LoVo (cell line): Measurements from ENCODE around the gene NOPCHAP1.

ENCODE experiments used
- DNase-seq: peaks from one replicate; pipeline ENCODE4 v3.0.0-alpha.2; 2016; ENCODE audit warnings: low spot score

The NOPCHAP1 gene

DNA sequence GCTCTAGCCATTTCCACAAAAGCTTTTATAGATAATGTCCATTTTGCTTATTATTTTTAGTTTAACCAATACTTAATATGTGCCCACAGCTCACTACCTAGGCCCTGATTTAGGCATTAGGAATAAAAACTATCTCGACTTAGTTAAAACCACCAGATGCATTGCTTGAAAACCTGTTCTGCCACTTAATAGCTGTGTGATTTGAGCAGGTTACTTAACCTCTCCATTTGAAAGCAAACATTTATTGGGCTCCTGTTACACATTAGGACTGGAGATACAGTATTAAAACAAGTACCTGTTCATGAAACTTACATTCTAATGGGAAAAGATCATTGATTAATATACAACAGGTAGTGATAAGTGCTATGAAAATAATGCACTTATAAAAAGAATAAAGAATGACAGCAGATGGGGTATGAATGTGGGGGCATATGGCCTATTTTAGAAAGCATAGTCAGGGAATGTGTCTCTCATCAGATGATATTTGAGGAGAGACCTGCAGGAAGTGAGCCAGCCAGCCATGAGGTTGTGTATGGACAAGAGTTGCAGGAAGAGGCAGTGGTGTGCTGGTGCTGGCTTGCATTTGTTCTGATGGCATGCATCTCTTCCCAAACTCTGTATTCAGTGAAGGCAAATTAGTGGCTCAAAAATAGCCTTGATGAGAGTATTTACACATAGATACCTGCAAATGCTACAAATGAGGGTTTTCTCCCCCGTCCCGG lies 34.3 kb downstream of the NOPCHAP1 start:
- no peak for DNase-seq

DNA sequence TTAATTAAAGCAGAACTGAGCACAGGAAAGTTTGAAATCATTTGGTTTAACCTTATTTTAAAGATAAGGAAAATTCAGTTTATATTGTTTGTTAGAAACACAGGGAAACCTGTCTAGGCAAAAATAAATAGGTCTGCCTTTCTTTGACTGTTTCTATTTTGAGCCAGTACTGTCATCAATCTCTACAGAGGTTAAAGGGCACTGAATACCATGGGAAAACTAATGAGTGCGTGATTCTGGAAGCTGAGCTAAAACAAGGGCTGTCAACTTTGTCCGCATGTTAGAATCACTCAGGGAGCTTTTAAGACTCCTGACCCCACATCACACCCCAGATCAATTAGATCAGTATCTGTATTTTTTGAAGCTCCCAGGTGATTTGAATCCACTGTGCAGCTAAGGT lies 38.8 kb downstream of the NOPCHAP1 start:
- DNase-seq = no peak

DNA sequence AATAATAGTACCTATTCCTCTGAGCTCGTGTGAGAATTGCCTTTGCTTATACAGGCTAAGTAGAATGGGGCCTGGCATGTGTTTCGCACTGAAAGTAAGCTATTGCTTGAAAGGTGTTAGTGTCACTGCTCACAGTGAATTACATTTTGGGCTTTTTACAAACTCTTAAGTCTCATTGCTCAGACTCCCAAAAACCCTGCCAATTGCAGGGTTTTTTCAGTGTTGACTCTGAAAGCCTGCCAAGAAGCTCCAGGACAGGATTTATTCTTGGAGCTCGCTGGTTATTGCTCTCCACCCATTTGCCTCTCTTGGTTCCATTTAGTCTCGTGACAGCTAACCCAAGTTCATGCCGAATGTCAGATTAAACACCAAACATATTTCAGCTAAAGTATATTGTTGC lies 39.8 kb downstream of the NOPCHAP1 start:
- no peak for DNase-seq

DNA sequence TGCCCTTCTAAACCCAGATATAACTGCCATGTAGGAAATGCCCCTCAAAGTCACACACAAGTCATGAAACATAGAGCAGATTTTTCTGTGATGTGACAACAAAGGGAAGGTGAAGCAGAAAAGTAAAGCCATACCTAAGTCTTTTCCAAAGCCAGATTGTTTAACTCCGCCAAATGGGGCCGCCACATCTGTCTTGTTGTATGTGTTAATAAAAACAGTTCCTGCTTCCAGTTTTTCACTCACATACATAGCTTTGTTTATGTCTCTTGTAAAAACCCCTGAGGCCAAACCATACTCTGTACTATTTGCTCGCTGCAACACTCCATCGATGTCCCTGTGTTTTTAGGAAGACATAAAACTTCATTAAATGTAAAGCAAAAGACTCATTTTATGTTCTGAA lies 40.3 kb downstream of the NOPCHAP1 start:
- no peak for DNase-seq

DNA sequence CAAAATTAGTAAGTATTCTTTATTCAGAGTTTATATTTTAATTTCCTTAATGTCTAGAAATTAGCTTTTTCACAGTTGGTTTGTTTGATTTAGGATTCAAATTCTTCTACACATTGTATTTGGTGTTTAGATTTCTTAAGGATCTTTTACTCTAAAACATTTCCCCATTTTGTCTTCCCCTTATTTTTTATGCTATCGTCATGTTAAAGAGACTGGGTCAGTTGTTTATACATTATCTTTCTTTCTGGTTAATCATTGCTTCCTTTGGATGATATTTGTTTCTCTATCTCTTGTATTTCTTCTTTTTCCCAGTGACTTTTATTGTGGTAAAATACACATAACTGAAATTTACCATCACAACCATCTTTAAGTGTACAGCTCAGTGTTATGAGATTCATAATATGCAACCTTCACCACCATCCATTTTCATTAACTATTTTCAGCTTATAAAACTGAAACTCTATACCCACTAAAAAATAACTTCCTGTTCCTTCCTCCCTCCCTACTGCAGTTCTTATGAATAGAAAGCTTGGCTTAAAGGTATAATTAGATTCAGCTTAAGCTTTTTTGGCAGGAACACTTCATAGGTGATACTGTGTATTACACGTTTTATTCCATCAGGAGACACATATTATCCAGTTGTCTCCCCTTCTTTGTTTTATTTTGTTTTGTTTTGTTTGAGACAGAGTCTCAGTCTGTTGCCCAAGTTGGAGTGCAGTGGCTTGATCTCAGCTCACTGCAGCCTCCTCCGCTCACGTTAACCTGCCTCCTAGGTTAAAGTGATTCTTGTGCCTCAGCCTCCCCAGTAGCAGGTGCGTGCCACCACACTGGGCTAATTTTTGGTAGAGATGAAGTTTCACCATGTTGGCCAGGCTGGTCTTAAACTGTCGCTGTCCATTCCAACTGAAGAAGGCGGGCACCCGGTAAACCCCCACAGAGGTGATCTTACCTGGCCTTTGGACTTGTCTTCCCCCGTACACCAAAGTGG lies 45.0 kb downstream of the NOPCHAP1 start:
- DNase-seq = no peak

DNA sequence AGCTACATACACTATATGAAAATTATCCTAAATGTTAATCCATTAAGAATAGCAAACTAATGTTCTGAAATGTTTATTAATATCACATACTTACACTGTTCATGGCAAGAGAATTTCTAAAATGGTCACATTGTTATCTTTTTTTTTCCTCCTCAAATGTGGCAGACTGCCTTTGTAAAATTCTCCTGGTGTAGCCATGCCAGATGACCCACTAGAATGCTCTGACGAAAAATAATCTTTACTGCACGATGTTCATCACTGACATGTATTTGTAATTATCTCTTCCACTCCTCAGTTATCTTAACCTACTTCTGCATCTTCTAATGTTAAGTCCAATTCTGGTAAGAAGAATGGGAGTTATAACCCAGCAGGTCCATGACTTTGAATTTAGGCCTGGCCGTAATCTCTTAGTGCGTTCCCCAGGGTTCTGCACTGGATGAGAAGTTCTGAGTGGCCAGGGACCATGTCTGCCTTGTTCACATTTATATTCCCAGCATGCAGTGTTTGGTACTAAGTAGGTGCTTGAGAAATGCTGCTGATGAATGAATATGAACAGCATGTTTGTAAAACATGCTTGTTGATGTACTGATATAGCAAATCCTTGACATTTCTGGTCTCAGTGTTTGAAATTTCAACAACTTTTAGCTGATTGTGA lies 46.7 kb downstream of the NOPCHAP1 start:
- no peak for DNase-seq

DNA sequence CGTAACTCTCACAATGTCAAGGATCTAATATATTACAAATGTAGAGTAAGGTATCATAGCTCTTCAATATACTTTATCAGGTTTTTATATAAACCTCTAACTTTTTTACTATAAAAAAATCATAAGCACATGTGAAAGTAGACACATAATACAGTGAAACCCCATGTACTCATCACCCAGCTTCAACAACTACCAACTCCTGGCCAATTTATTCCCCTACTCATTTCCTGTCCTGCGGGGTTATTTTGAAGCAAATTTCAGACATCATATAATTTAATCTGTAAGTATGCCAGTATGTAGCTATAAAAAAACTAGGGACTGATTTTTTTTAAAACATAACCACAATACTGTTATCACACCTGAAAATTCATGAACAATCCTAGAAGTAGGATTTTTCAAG lies 47.7 kb downstream of the NOPCHAP1 start:
- DNase-seq = no peak
